ENCODE measurements around the gene EFEMP2. TPM values are rescaled to one million over a fixed set of nuclear protein-coding genes. Genes with fewer than 3 reads are reported as not detected.
A peak's percentile ranks its signal among the peaks of the same experiment; 100 is the strongest.

EFEMP2 gene
- total RNA-seq, 3 donors from 2014 or later (not counting 1 experiment from before 2014, with no cell fraction given): 6.1 to 13.0 (median 9.8) TPM

DNA sequence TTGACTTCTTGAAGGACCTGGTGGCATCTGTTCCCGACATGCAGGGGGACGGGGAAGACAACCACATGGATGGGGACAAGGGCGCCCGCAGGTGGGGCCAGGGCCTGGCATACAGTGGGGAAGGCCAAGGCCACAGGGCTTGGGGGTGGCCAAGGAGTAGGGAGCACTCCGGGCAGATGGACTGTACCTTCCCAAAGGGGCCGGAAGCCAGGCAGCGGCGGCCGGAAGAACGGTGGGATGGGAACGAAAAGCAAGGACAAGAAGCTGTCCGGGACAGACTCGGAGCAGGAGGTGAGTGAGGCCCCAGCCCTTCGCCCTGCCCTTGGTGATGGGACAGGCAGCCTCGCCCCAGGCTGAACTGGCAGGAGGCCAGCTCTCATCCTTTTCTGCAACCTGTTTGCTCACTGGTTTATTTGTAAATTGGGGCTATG, 47.8 kb upstream of the EFEMP2 start:
- WGBS (ENCODE audit: insufficient coverage): 79% methylated on average over 15 of the region's 15 CpGs
- peaks cover 18 to 42% of the 10 kb centered on the region in 2 donors for H3K4me1 Mint-ChIP-seq
- Histone ChIP-seq H3K9me3 (ENCODE audit: control insufficient read depth, insufficient read depth, low read length) (no peaks in the 10 kb centered on the region), H3K4me1 (ENCODE audit: control insufficient read depth, insufficient read depth, low read length) (peaks cover 55% of the 10 kb centered on the region), H3K27me3 (ENCODE audit: control insufficient read depth, insufficient read depth, low read length) (no peaks in the 10 kb centered on the region), H3K27ac (ENCODE audit: low read length) (peak overlapping the region; percentile 67), H3K4me3 (ENCODE audit: low read length) (peak overlapping the region; percentile 92), H3K36me3 (ENCODE audit: control insufficient read depth, insufficient read depth, low read length) (peaks cover 35% of the 10 kb centered on the region)
- no peaks in the 10 kb centered on the region for H3K9me3 Mint-ChIP-seq
- no peaks in the 10 kb centered on the region for H3K36me3 Mint-ChIP-seq
- H3K27me3 Mint-ChIP-seq (ENCODE audit: low read depth in 2 of 2): no peaks in the 10 kb centered on the region
- peak overlapping the region; percentile 89 for H3K4me3 Mint-ChIP-seq
- TF ChIP-seq, protein P1, sequence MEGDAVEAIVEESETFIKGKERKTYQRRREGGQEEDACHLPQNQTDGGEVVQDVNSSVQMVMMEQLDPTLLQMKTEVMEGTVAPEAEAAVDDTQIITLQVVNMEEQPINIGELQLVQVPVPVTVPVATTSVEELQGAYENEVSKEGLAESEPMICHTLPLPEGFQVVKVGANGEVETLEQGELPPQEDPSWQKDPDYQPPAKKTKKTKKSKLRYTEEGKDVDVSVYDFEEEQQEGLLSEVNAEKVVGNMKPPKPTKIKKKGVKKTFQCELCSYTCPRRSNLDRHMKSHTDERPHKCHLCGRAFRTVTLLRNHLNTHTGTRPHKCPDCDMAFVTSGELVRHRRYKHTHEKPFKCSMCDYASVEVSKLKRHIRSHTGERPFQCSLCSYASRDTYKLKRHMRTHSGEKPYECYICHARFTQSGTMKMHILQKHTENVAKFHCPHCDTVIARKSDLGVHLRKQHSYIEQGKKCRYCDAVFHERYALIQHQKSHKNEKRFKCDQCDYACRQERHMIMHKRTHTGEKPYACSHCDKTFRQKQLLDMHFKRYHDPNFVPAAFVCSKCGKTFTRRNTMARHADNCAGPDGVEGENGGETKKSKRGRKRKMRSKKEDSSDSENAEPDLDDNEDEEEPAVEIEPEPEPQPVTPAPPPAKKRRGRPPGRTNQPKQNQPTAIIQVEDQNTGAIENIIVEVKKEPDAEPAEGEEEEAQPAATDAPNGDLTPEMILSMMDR (IDR thresholded peaks at IDR 0.05): no peak
- H3K27ac Mint-ChIP-seq: peak overlapping the region; percentile 77 to 90
- DNase-seq (no peak), ATAC-seq (no peak)
- intact Hi-C loops (cut with micrococcal nuclease): no loop called here

DNA sequence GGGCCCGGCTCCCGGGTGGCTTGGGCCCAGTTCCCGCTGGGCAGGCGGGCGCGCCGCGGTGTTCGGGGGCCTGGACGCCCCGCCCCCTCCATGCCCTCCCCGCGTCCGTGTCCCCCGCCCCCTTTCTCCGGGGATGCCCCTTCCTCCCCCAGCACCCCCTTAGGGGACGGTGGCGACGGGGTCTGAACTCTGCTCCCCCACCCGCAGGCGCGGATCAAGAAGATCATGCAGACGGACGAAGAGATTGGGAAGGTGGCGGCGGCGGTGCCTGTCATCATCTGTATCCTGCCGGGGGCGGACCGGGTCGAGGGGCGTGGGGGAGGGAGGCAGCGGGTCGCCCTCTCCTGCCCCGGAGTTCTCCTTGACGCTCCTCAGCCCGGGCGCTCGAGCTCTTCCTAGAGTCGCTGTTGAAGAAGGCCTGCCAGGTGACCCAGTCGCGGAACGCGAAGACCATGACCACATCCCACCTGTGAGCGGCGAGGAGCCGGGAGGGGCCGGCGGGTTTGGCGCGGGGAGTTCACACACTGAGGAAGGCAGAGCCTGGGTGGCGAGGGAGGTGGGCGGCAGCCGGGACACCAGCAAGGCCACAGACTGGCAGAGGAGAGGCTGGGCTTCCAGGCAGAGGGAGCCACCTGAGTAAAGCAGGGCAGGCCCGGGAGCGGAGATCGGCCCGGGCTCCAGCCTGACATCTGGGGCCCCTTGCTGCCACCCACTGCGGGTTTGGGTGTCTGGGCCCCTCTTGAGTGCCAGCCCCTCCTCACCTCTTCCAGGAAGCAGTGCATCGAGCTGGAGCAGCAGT, 47.2 kb upstream of the EFEMP2 start:
- Histone ChIP-seq H3K36me3 (ENCODE audit: control insufficient read depth, insufficient read depth, low read length) (peaks cover 34% of the 10 kb centered on the region), H3K4me1 (ENCODE audit: control insufficient read depth, insufficient read depth, low read length) (peaks cover 57% of the 10 kb centered on the region)
- TF ChIP-seq, protein P1 (IDR thresholded peaks at IDR 0.05): no peak

DNA sequence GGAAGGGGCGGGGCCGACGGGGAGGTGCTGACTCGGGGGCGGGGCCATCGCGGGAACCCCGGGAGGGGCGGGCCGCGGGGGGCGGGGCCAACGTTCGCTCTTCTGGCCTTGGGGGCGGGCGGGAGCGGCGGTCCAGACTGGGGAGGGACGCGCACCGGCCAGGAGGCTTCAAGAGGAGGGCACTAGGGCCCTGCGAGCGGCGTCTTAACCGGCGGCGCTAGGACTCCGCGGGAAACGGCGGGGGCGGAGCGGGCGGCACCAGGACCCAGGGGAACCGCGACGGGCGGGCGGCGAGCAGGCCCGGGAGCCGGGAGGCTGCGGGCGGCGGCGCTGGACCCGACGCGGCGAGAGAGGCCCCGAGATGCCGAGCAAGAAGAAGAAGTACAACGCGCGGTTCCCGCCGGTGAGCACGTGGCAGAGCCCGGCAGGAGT, 46.6 kb upstream of the EFEMP2 start, which contains the start of gene DRAP1:
Gene DRAP1, plus strand, starts transcription at position 286 of the 432 bp plus-strand sequence. Its CDS starts 76 bp downstream, at position 362.
- H3K4me1 Mint-ChIP-seq: peaks cover 24 to 53% of the 10 kb centered on the region in 2 donors
- under 1% methylated on average over 59 of the region's 59 CpGs for WGBS (ENCODE audit: insufficient coverage)
- H3K4me3 Mint-ChIP-seq: peak within 1 kb of the TSS; percentile 90
- H3K4me3 ChIP-seq (ENCODE audit: low read length): peak within 1 kb of the TSS; percentile 96
- TF ChIP-seq, protein P1 (IDR thresholded peaks at IDR 0.05): no peak
- H3K4me1 ChIP-seq (ENCODE audit: control insufficient read depth, insufficient read depth, low read length): peaks cover 57% of the 10 kb centered on the region
- H3K36me3 ChIP-seq (ENCODE audit: control insufficient read depth, insufficient read depth, low read length): peaks cover 30% of the 10 kb centered on the region
- no peaks in the 10 kb centered on the region for H3K9me3 Mint-ChIP-seq
- peak within 1 kb of the TSS; percentile 79 for H3K27ac ChIP-seq (ENCODE audit: low read length)
- no peaks in the 10 kb centered on the region for H3K9me3 ChIP-seq (ENCODE audit: control insufficient read depth, insufficient read depth, low read length)
- ATAC-seq (peak; percentile 88 to 97 (median 90)), DNase-seq (peak; percentile 97 to 98)
- intact Hi-C loops (cut with micrococcal nuclease): loop anchor here (1.0 to 5.0 kb wide), 5 partner anchors 9 to 62 kb away; partner anchors contain the start of genes CCDC85B, CFL1 and SART1
- no peaks in the 10 kb centered on the region for H3K27me3 Mint-ChIP-seq (ENCODE audit: low read depth in 2 of 2)
- H3K27ac Mint-ChIP-seq: peak within 1 kb of the TSS; percentile 77 to 90
- H3K36me3 Mint-ChIP-seq: no peaks in the 10 kb centered on the region
- no peaks in the 10 kb centered on the region for H3K27me3 ChIP-seq (ENCODE audit: control insufficient read depth, insufficient read depth, low read length)

More for the DNA sequence above, 47.2 kb upstream of the EFEMP2 start:
- Histone ChIP-seq H3K9me3 (ENCODE audit: control insufficient read depth, insufficient read depth, low read length) (no peaks in the 10 kb centered on the region), H3K27ac (ENCODE audit: low read length) (peak overlapping the region; percentile 67), H3K27me3 (ENCODE audit: control insufficient read depth, insufficient read depth, low read length) (no peaks in the 10 kb centered on the region), H3K4me3 (ENCODE audit: low read length) (peak overlapping the region; percentile 92)
- Mint-ChIP-seq H3K4me3 (peak overlapping the region; percentile 89), H3K27ac (peak overlapping the region; percentile 77 to 90), H3K27me3 (ENCODE audit: low read depth in 2 of 2) (no peaks in the 10 kb centered on the region), H3K4me1 (peaks cover 21 to 49% of the 10 kb centered on the region in 2 donors), H3K36me3 (no peaks in the 10 kb centered on the region), H3K9me3 (no peaks in the 10 kb centered on the region)
- ATAC-seq: peak; percentile 36 to 51 (median 50)
- under 1% methylated on average over 56 of the region's 60 CpGs for WGBS (ENCODE audit: insufficient coverage)
- DNase-seq: no peak
- intact Hi-C loops (cut with micrococcal nuclease): loop anchor here (1.0 to 5.0 kb wide), 5 partner anchors 9 to 62 kb away; partner anchors contain the start of genes CCDC85B, CFL1 and SART1

All from natural killer cell (primary cell).